ENCODE data around the gene ZBTB4. TPM values are rescaled to one million over a fixed set of nuclear protein-coding genes. Genes with fewer than 3 reads are reported as not detected.

The ZBTB4 gene
- polyA plus RNA-seq, 1 donor: 65.6 TPM

- DNase-seq: peak; percentile 70 to 84
- peaks cover 83% of the 10 kb centered on the region for H3K36me3 ChIP-seq (ENCODE audit: control insufficient read depth, insufficient read depth, low read length)
- H3K4me3 ChIP-seq (ENCODE audit: low read length): no peak overlapping the region
- no peaks in the 10 kb centered on the region for H3K9me3 ChIP-seq (ENCODE audit: control insufficient read depth, low read depth, low read length)
- 67% methylated on average over 1 of the region's 5 CpGs for WGBS (ENCODE audit: insufficient coverage, low lambda C conversion rate)
- H3K4me1 ChIP-seq (ENCODE audit: control insufficient read depth, insufficient read depth, low read length): peaks cover under 1% of the 10 kb centered on the region
- no peak overlapping the region for H3K27ac ChIP-seq (ENCODE audit: low read length)
- no peaks in the 10 kb centered on the region for H3K27me3 ChIP-seq (ENCODE audit: control insufficient read depth, insufficient read depth, low read length)
Observed at GRCh38 chr17:7509937-7510336, 30.5 kb upstream of the ZBTB4 start.

GRCh38 chr17:7508846-7509245, 29.4 kb upstream of the ZBTB4 start:
- DNase-seq: no peak
- Histone ChIP-seq H3K27me3 (ENCODE audit: control insufficient read depth, insufficient read depth, low read length) (no peaks in the 10 kb centered on the region), H3K4me3 (ENCODE audit: low read length) (no peak overlapping the region), H3K27ac (ENCODE audit: low read length) (no peak overlapping the region), H3K36me3 (ENCODE audit: control insufficient read depth, insufficient read depth, low read length) (peaks cover 85% of the 10 kb centered on the region), H3K4me1 (ENCODE audit: control insufficient read depth, insufficient read depth, low read length) (no peaks in the 10 kb centered on the region), H3K9me3 (ENCODE audit: control insufficient read depth, low read depth, low read length) (no peaks in the 10 kb centered on the region)
- no CpG with 5 or more reads among the region's 9 CpGs for WGBS (ENCODE audit: insufficient coverage, low lambda C conversion rate)

GRCh38 chr17:7508145-7508544, 28.7 kb upstream of the ZBTB4 start:
- Histone ChIP-seq H3K4me3 (ENCODE audit: low read length) (no peak overlapping the region), H3K9me3 (ENCODE audit: control insufficient read depth, low read depth, low read length) (no peaks in the 10 kb centered on the region), H3K36me3 (ENCODE audit: control insufficient read depth, insufficient read depth, low read length) (peaks cover 85% of the 10 kb centered on the region), H3K27me3 (ENCODE audit: control insufficient read depth, insufficient read depth, low read length) (no peaks in the 10 kb centered on the region), H3K27ac (ENCODE audit: low read length) (no peak overlapping the region), H3K4me1 (ENCODE audit: control insufficient read depth, insufficient read depth, low read length) (no peaks in the 10 kb centered on the region)
- DNase-seq: no peak
- no CpG with 5 or more reads among the region's 11 CpGs for WGBS (ENCODE audit: insufficient coverage, low lambda C conversion rate)

GRCh38 chr17:7503521-7503920, 24.1 kb upstream of the ZBTB4 start:
- Histone ChIP-seq H3K4me1 (ENCODE audit: control insufficient read depth, insufficient read depth, low read length) (no peaks in the 10 kb centered on the region), H3K36me3 (ENCODE audit: control insufficient read depth, insufficient read depth, low read length) (peaks cover 87% of the 10 kb centered on the region), H3K27ac (ENCODE audit: low read length) (no peak overlapping the region), H3K4me3 (ENCODE audit: low read length) (no peak overlapping the region), H3K27me3 (ENCODE audit: control insufficient read depth, insufficient read depth, low read length) (no peaks in the 10 kb centered on the region), H3K9me3 (ENCODE audit: control insufficient read depth, low read depth, low read length) (no peaks in the 10 kb centered on the region)
- WGBS (ENCODE audit: insufficient coverage, low lambda C conversion rate): no CpG with 5 or more reads among the region's 8 CpGs
- no peak for DNase-seq

- no peaks in the 10 kb centered on the region for H3K27me3 ChIP-seq (ENCODE audit: control insufficient read depth, insufficient read depth, low read length)
- H3K36me3 ChIP-seq (ENCODE audit: control insufficient read depth, insufficient read depth, low read length): peaks cover 87% of the 10 kb centered on the region
- no peak overlapping the region for H3K27ac ChIP-seq (ENCODE audit: low read length)
- H3K4me1 ChIP-seq (ENCODE audit: control insufficient read depth, insufficient read depth, low read length): no peaks in the 10 kb centered on the region
- DNase-seq: no peak
- no CpG with 5 or more reads among the region's 14 CpGs for WGBS (ENCODE audit: insufficient coverage, low lambda C conversion rate)
- no peak overlapping the region for H3K4me3 ChIP-seq (ENCODE audit: low read length)
- H3K9me3 ChIP-seq (ENCODE audit: control insufficient read depth, low read depth, low read length): no peaks in the 10 kb centered on the region
Observed at GRCh38 chr17:7502987-7503386, 23.6 kb upstream of the ZBTB4 start.

GRCh38 chr17:7502171-7502847, 22.9 kb upstream of the ZBTB4 start:
- Histone ChIP-seq H3K4me3 (ENCODE audit: low read length) (no peak overlapping the region), H3K27me3 (ENCODE audit: control insufficient read depth, insufficient read depth, low read length) (no peaks in the 10 kb centered on the region), H3K27ac (ENCODE audit: low read length) (no peak overlapping the region), H3K9me3 (ENCODE audit: control insufficient read depth, low read depth, low read length) (no peaks in the 10 kb centered on the region), H3K36me3 (ENCODE audit: control insufficient read depth, insufficient read depth, low read length) (peaks cover 91% of the 10 kb centered on the region), H3K4me1 (ENCODE audit: control insufficient read depth, insufficient read depth, low read length) (no peaks in the 10 kb centered on the region)
- no CpG with 5 or more reads among the region's 20 CpGs for WGBS (ENCODE audit: insufficient coverage, low lambda C conversion rate)
- no peak for DNase-seq

GRCh38 chr17:7501729-7502128, 22.3 kb upstream of the ZBTB4 start:
- no peak overlapping the region for H3K27ac ChIP-seq (ENCODE audit: low read length)
- no peak overlapping the region for H3K4me3 ChIP-seq (ENCODE audit: low read length)
- H3K4me1 ChIP-seq (ENCODE audit: control insufficient read depth, insufficient read depth, low read length): no peaks in the 10 kb centered on the region
- H3K9me3 ChIP-seq (ENCODE audit: control insufficient read depth, low read depth, low read length): no peaks in the 10 kb centered on the region
- H3K27me3 ChIP-seq (ENCODE audit: control insufficient read depth, insufficient read depth, low read length): no peaks in the 10 kb centered on the region
- WGBS (ENCODE audit: insufficient coverage, low lambda C conversion rate): no CpG with 5 or more reads among the region's 14 CpGs
- peaks cover 91% of the 10 kb centered on the region for H3K36me3 ChIP-seq (ENCODE audit: control insufficient read depth, insufficient read depth, low read length)
- DNase-seq: no peak

GRCh38 chr17:7499161-7499560, 19.7 kb upstream of the ZBTB4 start:
- no peak overlapping the region for H3K4me3 ChIP-seq (ENCODE audit: low read length)
- WGBS (ENCODE audit: insufficient coverage, low lambda C conversion rate): no CpG with 5 or more reads among the region's 11 CpGs

GRCh38 chr17:7497636-7498035, 18.2 kb upstream of the ZBTB4 start:
- peaks cover 78% of the 10 kb centered on the region for H3K36me3 ChIP-seq (ENCODE audit: control insufficient read depth, insufficient read depth, low read length)

More at GRCh38 chr17:7499161-7499560, 19.7 kb upstream of the ZBTB4 start:
- DNase-seq: no peak
- Histone ChIP-seq H3K27me3 (ENCODE audit: control insufficient read depth, insufficient read depth, low read length) (no peaks in the 10 kb centered on the region), H3K27ac (ENCODE audit: low read length) (no peak overlapping the region), H3K9me3 (ENCODE audit: control insufficient read depth, low read depth, low read length) (no peaks in the 10 kb centered on the region), H3K4me1 (ENCODE audit: control insufficient read depth, insufficient read depth, low read length) (no peaks in the 10 kb centered on the region), H3K36me3 (ENCODE audit: control insufficient read depth, insufficient read depth, low read length) (peaks cover 88% of the 10 kb centered on the region)

GRCh38 chr17:7497228-7497627, 17.8 kb upstream of the ZBTB4 start:
- H3K4me1 ChIP-seq (ENCODE audit: control insufficient read depth, insufficient read depth, low read length): peaks cover 3% of the 10 kb centered on the region
- no CpG with 5 or more reads among the region's 10 CpGs for WGBS (ENCODE audit: insufficient coverage, low lambda C conversion rate)
- H3K27ac ChIP-seq (ENCODE audit: low read length): no peak overlapping the region
- no peaks in the 10 kb centered on the region for H3K27me3 ChIP-seq (ENCODE audit: control insufficient read depth, insufficient read depth, low read length)
- DNase-seq: no peak
- peaks cover 75% of the 10 kb centered on the region for H3K36me3 ChIP-seq (ENCODE audit: control insufficient read depth, insufficient read depth, low read length)
- no peak overlapping the region for H3K4me3 ChIP-seq (ENCODE audit: low read length)
- no peaks in the 10 kb centered on the region for H3K9me3 ChIP-seq (ENCODE audit: control insufficient read depth, low read depth, low read length)

More at GRCh38 chr17:7497636-7498035, 18.2 kb upstream of the ZBTB4 start:
- Histone ChIP-seq H3K27me3 (ENCODE audit: control insufficient read depth, insufficient read depth, low read length) (no peaks in the 10 kb centered on the region), H3K4me1 (ENCODE audit: control insufficient read depth, insufficient read depth, low read length) (peaks cover under 1% of the 10 kb centered on the region), H3K9me3 (ENCODE audit: control insufficient read depth, low read depth, low read length) (no peaks in the 10 kb centered on the region), H3K4me3 (ENCODE audit: low read length) (no peak overlapping the region), H3K27ac (ENCODE audit: low read length) (no peak overlapping the region)
- WGBS (ENCODE audit: insufficient coverage, low lambda C conversion rate): no CpG with 5 or more reads among the region's 14 CpGs
- DNase-seq: no peak

All from large intestine (tissue), 3 donors.